ENCODE data around the gene EDEM1.
A peak's percentile ranks its signal among the peaks of the same experiment; 100 is the strongest.
"Not testable (repeated sequence)": the region's sequence is repeated elsewhere in the genome, so short reads cannot be mapped to it uniquely, and the experiment has no call there.

The EDEM1 gene

DNA sequence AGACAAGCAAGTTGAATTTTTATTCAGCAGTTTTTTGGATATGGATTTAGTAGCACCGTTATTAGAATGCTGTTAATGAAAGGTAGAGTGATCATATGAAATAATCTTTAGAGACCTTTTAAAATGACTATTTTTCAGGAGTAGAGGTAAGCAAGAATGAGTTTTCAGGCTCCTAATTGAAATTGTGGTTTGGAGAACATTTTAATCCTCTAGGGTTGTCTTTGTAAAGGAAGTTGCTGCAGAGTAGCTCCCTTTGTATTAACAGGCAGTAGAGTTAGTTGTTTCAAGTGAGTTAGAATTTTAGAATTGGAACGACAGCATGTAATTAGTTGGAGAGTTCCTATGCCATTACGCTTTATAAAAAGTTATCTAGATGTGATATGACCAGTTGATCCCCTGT lies 27.2 kb upstream of the EDEM1 start:
- Mint-ChIP-seq H3K27ac (no peak overlapping the region), H3K27me3 (ENCODE audit: low read depth) (no peaks in the 10 kb centered on the region), H3K9me3 (no peaks in the 10 kb centered on the region), H3K4me1 (ENCODE audit: low read depth) (peaks cover 25% of the 10 kb centered on the region), H3K4me3 (no peak overlapping the region), H3K36me3 (ENCODE audit: low read depth) (peaks cover 2% of the 10 kb centered on the region)
- no peak for DNase-seq (ENCODE audit: low spot score)

DNA sequence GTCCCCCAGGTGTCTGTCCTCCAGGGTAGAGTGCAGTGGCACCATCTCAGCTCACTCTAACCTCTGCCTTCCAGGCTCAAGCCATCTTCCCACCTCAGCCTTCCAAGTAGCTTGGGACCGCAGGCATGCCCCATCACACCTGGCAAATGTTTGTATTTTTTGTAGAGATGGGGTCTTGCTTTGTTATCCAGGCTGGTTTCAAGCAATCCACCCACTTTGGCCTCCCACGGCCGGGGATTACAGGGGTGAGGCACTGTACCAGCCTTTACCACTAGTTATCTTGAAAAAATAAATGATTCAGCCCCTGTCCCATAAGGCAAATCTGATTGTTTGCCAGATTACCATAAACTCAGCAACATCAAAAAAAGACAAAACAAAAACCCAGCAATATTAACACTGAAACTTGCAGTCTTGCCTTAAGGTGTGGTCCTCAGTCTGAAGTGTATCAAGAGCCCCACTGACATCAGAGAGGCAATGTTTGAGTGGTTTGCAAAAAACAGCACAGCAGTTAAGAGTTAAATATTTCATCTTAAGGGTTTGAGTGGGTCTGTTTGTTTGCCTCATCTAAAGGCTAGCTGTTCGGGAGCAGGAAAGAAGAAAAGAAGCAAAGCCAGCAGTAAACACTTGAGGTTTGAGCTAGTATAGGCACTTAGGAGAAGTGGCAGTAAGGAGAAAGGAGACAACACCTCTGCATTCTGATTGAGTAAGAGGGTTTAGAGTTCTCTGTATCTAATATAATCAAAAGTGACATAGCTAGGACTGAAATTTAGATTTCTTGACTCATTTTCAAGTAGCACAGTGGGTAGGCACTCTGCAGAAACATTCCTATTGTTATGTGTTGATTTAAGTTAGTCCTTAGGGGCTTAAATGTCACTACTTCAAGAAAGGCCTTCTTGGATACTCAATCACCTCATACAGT lies 26.3 kb upstream of the EDEM1 start:
- peak overlapping the region; percentile 13 for H3K27ac Mint-ChIP-seq
- no peaks in the 10 kb centered on the region for H3K27me3 Mint-ChIP-seq (ENCODE audit: low read depth)
- H3K4me3 Mint-ChIP-seq, result no peak overlapping the region
- H3K36me3 Mint-ChIP-seq (ENCODE audit: low read depth), result peaks cover under 1% of the 10 kb centered on the region
- peak; percentile 23 for DNase-seq (ENCODE audit: low spot score)
- no peaks in the 10 kb centered on the region for H3K9me3 Mint-ChIP-seq
- H3K4me1 Mint-ChIP-seq (ENCODE audit: low read depth), result peaks cover 25% of the 10 kb centered on the region

DNA sequence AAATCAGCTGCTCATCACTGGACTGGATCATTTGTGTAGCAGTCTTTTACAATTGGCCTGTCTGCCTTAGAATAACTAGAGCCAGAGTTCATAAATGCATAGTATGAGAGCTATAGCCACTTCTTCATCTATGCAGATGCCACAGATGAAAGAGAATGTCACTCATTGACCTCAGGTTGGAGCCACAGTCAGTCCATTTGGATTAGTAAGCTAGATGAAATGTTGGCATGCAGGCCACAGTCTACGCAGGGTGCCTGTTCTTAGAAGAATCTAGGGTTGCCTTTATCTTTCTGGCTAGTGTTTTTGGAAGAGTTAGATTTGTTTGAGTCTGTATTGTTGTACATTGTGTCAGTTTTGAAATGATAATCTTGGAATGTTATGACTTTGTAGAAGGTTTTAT lies 25.4 kb upstream of the EDEM1 start:
- Mint-ChIP-seq H3K9me3 (no peaks in the 10 kb centered on the region), H3K27me3 (ENCODE audit: low read depth) (no peaks in the 10 kb centered on the region), H3K4me3 (no peak overlapping the region), H3K4me1 (ENCODE audit: low read depth) (peaks cover 26% of the 10 kb centered on the region), H3K27ac (no peak overlapping the region), H3K36me3 (ENCODE audit: low read depth) (no peaks in the 10 kb centered on the region)
- no peak for DNase-seq (ENCODE audit: low spot score)

DNA sequence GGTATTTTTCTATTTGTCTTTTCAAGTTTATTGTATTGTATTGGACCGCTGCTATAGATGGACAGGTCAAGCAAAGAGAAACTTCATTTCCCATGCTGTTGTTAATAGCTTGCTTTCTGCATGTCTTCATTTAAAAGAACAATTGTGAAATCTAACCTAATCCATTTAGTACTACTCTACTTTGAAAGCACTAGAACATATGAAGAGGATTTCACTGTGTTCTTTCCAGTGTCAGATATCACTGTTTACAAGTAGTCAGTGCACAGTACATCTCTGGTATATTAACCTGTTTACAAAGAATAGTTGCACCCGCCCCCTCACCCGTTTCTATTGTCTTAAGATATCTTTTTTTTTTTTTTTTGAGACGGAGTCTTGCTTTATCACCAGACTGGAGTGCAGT lies 21.8 kb upstream of the EDEM1 start:
- no peaks in the 10 kb centered on the region for H3K9me3 Mint-ChIP-seq
- H3K36me3 Mint-ChIP-seq (ENCODE audit: low read depth), result no peaks in the 10 kb centered on the region
- H3K4me1 Mint-ChIP-seq (ENCODE audit: low read depth), result peaks cover 25% of the 10 kb centered on the region
- no peak overlapping the region for H3K4me3 Mint-ChIP-seq
- H3K27me3 Mint-ChIP-seq (ENCODE audit: low read depth), result no peaks in the 10 kb centered on the region
- no peak for DNase-seq (ENCODE audit: low spot score)
- H3K27ac Mint-ChIP-seq, result no peak overlapping the region

DNA sequence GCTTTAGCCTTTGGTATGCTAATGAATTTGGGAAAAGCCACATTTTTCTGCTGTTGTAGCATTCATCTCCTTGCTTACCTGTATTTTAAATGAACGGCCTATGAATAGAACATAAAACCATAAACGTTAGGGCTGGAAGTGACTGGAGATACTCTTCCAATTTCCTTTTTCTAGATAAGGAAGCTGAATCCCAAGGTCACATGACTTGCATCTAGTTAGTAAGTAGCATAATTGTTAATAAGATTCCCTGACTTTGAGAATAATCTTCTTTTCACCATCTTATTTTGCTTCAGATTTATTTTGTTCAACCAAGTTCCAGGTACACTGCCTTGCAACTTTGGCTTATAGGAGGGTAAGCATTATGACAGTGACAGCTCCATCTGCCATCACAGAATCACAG lies 20.7 kb upstream of the EDEM1 start:
- Mint-ChIP-seq H3K27ac (no peak overlapping the region), H3K9me3 (no peaks in the 10 kb centered on the region), H3K36me3 (ENCODE audit: low read depth) (peaks cover 6% of the 10 kb centered on the region), H3K27me3 (ENCODE audit: low read depth) (no peaks in the 10 kb centered on the region), H3K4me3 (no peak overlapping the region), H3K4me1 (ENCODE audit: low read depth) (peaks cover 19% of the 10 kb centered on the region)
- DNase-seq (ENCODE audit: low spot score), result no peak

DNA sequence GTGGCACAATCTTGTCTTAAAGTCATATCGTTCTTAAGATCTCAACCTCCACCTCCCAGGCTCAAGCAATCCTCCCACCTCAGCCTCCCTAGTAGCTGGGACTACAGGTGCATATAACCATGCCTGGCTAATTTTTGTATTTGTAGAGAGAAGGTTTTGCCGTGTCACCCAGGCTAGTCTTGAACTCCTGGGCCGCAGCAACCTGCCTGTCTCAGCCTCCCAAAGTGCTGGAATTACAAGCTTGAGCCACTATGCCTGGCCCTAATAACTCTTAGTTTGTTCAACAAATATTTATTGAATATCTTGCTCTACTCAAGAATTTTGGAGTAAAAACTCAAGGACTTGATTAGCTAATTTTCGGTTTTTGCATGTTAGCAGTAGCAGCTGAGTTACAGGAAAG lies 19.4 kb upstream of the EDEM1 start:
- no peaks in the 10 kb centered on the region for H3K27me3 Mint-ChIP-seq (ENCODE audit: low read depth)
- H3K36me3 Mint-ChIP-seq (ENCODE audit: low read depth), result peaks cover 10% of the 10 kb centered on the region
- H3K27ac Mint-ChIP-seq, result no peak overlapping the region
- DNase-seq (ENCODE audit: low spot score), result no peak
- H3K4me3 Mint-ChIP-seq, result no peak overlapping the region
- no peaks in the 10 kb centered on the region for H3K9me3 Mint-ChIP-seq
- peaks cover 15% of the 10 kb centered on the region for H3K4me1 Mint-ChIP-seq (ENCODE audit: low read depth)

DNA sequence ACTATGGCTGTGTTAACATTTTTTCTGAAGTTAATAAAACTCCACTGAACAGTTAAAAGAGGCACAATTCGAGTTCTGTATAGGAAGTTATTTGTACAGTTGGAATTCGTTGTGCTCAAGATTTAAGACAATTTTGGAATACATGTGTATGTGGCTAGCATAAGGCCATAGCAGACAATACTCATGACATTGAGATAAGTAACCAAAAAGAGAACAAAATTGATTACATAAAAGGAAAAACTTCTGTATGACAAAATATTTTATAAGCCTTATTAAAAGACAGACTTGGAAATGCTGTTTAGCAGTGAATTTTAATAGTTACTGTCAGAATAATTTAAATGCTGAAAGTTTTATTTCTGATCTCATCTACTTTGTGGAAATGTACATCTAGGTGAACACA lies 17.7 kb upstream of the EDEM1 start:
- Mint-ChIP-seq H3K4me1 (ENCODE audit: low read depth) (peaks cover 13% of the 10 kb centered on the region), H3K9me3 (no peaks in the 10 kb centered on the region), H3K27ac (no peak overlapping the region), H3K4me3 (no peak overlapping the region), H3K36me3 (ENCODE audit: low read depth) (peaks cover 19% of the 10 kb centered on the region), H3K27me3 (ENCODE audit: low read depth) (no peaks in the 10 kb centered on the region)
- DNase-seq (ENCODE audit: low spot score), result no peak

DNA sequence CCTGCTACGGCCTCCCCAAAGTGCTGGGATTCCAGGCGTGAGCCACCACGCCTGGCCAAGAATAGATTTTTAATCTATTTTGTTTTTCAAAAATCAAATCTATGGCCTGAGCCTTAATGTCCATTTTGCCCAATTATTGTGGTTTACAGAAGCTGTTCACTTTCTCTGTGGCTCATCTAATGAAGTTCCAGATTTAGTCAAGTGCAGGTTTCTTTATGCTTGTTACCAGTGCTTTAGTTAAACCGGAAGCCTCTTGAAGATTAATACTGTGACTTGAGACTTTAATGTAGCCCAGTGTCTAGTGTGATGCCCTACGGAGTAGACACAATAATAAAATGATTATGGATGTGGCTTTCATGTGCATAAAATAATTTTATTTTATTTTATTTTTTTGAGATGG lies 16.5 kb upstream of the EDEM1 start:
- H3K9me3 Mint-ChIP-seq, result no peaks in the 10 kb centered on the region
- H3K4me1 Mint-ChIP-seq (ENCODE audit: low read depth), result peaks cover 10% of the 10 kb centered on the region
- peaks cover 26% of the 10 kb centered on the region for H3K36me3 Mint-ChIP-seq (ENCODE audit: low read depth)
- H3K27ac Mint-ChIP-seq, result no peak overlapping the region
- H3K27me3 Mint-ChIP-seq (ENCODE audit: low read depth), result no peaks in the 10 kb centered on the region
- H3K4me3 Mint-ChIP-seq, result no peak overlapping the region
- DNase-seq (ENCODE audit: low spot score), result no peak

DNA sequence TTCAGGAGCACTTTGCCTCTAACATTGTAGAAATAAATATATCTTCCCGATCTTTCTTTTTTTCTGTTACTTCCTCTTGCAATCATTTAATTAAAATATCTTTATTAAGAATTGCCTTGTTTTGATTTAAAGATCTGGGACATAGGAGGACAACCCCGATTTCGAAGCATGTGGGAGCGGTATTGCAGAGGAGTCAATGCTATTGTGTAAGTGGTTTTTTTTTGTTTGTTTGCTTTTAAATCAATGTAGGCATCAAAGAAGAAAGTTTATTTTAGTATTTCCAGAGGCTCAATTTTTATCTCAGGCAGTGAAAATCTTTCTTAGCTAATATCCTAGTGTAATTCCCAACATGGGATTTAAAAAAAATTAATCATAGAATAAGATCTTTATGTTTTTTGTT lies 15.5 kb upstream of the EDEM1 start:
- DNase-seq (ENCODE audit: low spot score), result no peak
- no peaks in the 10 kb centered on the region for H3K9me3 Mint-ChIP-seq
- H3K27me3 Mint-ChIP-seq (ENCODE audit: low read depth), result no peaks in the 10 kb centered on the region
- peaks cover 26% of the 10 kb centered on the region for H3K36me3 Mint-ChIP-seq (ENCODE audit: low read depth)
- H3K4me3 Mint-ChIP-seq, result no peak overlapping the region
- H3K27ac Mint-ChIP-seq, result no peak overlapping the region
- H3K4me1 Mint-ChIP-seq (ENCODE audit: low read depth), result peaks cover 8% of the 10 kb centered on the region

DNA sequence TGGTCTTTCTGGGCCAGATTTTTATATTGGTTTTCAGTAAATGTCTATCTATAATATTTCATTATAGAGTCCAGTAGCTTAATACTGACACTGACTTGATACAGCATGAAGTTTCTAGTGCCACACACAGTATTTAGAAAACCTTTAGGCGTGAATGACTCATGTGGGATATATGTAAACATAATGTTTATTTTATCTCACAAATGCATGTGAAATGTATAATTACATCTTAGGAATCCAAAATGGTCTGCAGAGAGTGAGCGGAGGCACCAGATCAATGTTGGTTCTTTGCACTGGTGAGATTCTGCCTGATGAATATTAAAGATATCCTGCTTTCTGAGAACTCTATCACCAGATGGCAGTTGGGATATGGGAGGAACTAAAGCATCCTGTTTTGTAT lies 8.5 kb upstream of the EDEM1 start:
- not testable (repeated sequence) for H3K27me3 Mint-ChIP-seq (ENCODE audit: low read depth); H3K27ac Mint-ChIP-seq; H3K4me3 Mint-ChIP-seq; DNase-seq (ENCODE audit: low spot score); H3K9me3 Mint-ChIP-seq
- peaks cover 35% of the 10 kb centered on the region for H3K36me3 Mint-ChIP-seq (ENCODE audit: low read depth)
- peaks cover 13% of the 10 kb centered on the region for H3K4me1 Mint-ChIP-seq (ENCODE audit: low read depth)

DNA sequence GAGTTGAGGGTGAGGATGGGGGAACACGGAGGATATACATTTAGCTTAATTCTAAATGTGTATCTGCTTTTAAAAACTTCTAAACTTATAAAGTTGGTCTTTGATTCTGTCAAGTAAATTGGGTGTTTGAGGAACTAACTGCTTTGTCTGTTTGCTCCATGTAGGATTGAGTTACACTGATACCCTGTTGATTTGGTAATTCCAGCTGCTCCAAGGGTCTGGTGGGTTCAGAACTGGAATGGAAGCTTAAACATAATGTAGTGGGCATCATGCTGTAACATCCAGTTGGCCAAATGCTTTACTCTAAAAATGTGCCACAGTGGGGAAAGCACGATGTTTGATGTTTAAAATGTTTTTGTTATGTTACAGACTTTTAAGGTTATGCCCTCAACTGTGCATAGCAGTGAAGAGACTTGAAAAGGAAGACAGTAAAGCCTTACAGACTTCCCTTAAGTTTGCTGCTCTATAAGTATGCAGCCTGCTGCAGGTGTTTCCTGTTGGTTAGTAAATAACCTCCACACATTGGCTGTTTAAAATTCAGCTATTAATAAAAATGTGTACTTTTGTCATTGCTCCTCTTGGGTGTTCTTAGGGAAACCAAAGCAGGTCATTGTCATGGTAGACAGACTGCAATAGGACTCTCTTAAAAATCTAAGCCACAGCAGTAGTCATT lies 5.9 kb upstream of the EDEM1 start:
- H3K36me3 Mint-ChIP-seq (ENCODE audit: low read depth), result peaks cover 26% of the 10 kb centered on the region
- no peaks in the 10 kb centered on the region for H3K9me3 Mint-ChIP-seq
- H3K4me3 Mint-ChIP-seq, result no peak overlapping the region
- H3K27ac Mint-ChIP-seq, result no peak overlapping the region
- DNase-seq (ENCODE audit: low spot score), result no peak
- peaks cover 21% of the 10 kb centered on the region for H3K4me1 Mint-ChIP-seq (ENCODE audit: low read depth)
- H3K27me3 Mint-ChIP-seq (ENCODE audit: low read depth), result no peaks in the 10 kb centered on the region

DNA sequence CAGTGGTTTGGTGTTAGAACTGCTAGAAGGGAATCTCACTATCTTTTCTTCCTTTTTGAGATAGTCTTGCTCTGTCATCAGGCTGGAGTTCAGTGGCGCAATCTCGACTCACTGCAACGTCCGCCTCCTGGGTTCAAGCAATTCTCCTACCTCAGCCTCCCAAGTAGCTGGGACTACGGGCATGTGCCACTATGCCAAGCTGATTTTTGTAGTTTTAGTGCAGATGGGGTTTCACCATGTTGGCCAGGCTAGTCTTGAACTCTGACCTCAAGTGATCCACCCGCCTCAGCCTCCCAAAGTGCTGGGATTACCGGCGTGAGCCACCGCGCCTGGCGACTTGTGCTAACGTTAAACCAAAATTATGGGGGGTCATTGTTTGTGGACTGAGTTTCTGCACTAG lies 3.8 kb upstream of the EDEM1 start:
- H3K27ac Mint-ChIP-seq; DNase-seq (ENCODE audit: low spot score); H3K9me3 Mint-ChIP-seq; H3K27me3 Mint-ChIP-seq (ENCODE audit: low read depth); H3K4me3 Mint-ChIP-seq: not testable (repeated sequence)
- Mint-ChIP-seq H3K4me1 (ENCODE audit: low read depth) (peaks cover 23% of the 10 kb centered on the region), H3K36me3 (ENCODE audit: low read depth) (peaks cover 19% of the 10 kb centered on the region)

DNA sequence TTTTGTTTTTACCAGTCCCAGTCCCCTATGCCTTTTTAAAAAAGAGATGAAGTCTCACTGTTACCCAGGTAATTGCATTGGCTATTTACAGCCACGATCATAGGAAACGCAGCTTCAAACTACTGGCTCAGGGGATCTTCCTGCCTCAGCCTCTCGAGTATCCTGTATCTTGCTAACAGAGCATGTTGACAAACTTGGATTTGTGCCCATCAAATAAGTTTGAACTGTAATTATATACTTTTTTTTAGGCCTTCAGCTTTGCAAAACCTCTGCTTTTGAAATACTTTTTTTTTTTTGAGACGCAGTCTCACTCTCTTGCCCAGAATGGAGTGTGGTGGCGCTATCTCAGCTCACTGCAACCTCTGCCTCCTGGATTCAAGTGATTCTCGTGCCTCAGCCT lies 3.0 kb upstream of the EDEM1 start:
- Mint-ChIP-seq H3K4me3 (no peak overlapping the region), H3K27me3 (ENCODE audit: low read depth) (no peaks in the 10 kb centered on the region), H3K9me3 (no peaks in the 10 kb centered on the region), H3K27ac (no peak overlapping the region), H3K4me1 (ENCODE audit: low read depth) (peaks cover 24% of the 10 kb centered on the region), H3K36me3 (ENCODE audit: low read depth) (peaks cover 20% of the 10 kb centered on the region)
- no peak for DNase-seq (ENCODE audit: low spot score)

DNA sequence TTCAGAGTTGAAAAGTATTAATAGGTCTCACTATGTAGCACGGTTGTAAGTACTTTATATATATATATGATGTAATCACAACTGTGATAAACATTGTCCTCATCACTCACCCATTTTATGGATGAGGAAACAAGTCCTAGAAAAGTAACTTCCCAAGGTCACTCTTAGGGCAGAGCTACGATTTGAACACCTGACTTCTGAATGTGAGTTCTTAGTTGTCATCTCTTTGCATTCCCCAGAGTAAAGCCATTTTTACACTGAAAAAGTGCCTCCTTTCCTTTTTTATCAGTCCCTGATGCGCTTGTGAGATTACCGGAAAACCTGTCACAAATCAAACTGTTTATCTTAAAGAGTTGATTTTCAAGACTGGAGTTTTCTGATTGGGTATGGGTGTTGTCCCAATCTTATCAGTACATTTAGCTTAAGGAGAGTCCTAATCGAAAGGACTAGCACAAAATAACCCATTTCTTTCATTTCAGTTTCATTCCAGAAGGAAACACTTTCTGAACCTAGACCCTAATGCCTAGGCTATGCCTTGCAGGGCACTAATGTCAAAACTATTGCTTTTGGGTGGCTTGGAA lies 2.3 kb upstream of the EDEM1 start:
- no peak overlapping the region for H3K27ac Mint-ChIP-seq

More for the DNA sequence above, 2.3 kb upstream of the EDEM1 start:
- Mint-ChIP-seq H3K36me3 (ENCODE audit: low read depth) (peaks cover 21% of the 10 kb centered on the region), H3K4me3 (no peak overlapping the region), H3K4me1 (ENCODE audit: low read depth) (peaks cover 28% of the 10 kb centered on the region), H3K27me3 (ENCODE audit: low read depth) (no peaks in the 10 kb centered on the region), H3K9me3 (no peaks in the 10 kb centered on the region)
- DNase-seq (ENCODE audit: low spot score), result no peak

All from T-helper 2 cell treated with Interferon-gamma antibody and Interleukin-4, amounts not matched to agents 5 μg/mL and 100 μg/mL, for 36 hours (primary cell).